HCT116 (cell line): ENCODE results near the gene HDGF. TPM values are rescaled to one million over a fixed set of nuclear protein-coding genes. Genes with fewer than 3 reads are reported as not detected.
A peak's percentile ranks its signal among the peaks of the same experiment; 100 is the strongest.

ENCODE experiments used
- ATAC-seq: fragments of 200-7000 bp; cut with Tn5 transposase; 2 replicates; pipeline ENCODE4 v1.9.1; 2020; ENCODE audit warnings: mild to moderate bottlenecking, moderate library complexity
- BruUV-seq: library from RNA; stranded (reverse); fragments of 400-500 nt; replicated peaks from 2 replicates; lab custom pipeline; 2021; lab: Mats Ljungman, UMichigan
- CTCF ChIA-PET: fragments of 300-600 bp; sonication (Branson Sonifier 250); formaldehyde crosslinking; loops from one replicate; lab custom pipeline; 2021; ENCODE audit warnings: antibody characterized with exemption; lab: Charles Lee
- POLR2A ChIA-PET: fragments of 300-600, 350-600 bp; sonication (Branson Sonifier 250); formaldehyde crosslinking; loops from one replicate; lab custom pipeline; 2021; ENCODE audit warnings: antibody characterized with exemption; lab: Charles Lee
- RAD21 ChIA-PET, 2 experiments: fragments of 300-600 bp; sonication (Branson Sonifier 250); formaldehyde crosslinking; loops; one replicate each; lab custom pipeline; 2023; ENCODE audit warnings: low total read pairs in 2 of 2; ENCODE audit not compliant: uncharacterized antibody in 2 of 2, unreplicated experiment in 2 of 2, low non-redundant PET in 1 of 2; lab: Charles Lee
- DNase-seq: peaks from one replicate; pipeline ENCODE4 v3.0.0-alpha.2; 2010; ENCODE audit warnings: low read depth, low spot score
- H2AFZ ChIP-seq: fragments of 200-600 bp; shearing (Covaris generic), sonication (generic); 2 replicates; pipeline ENCODE4 v1.6.1; 2017; ENCODE audit warnings: low read depth, mixed run types, mixed read lengths, antibody characterized with exemption, low read length; ENCODE audit not compliant: poor library complexity, severe bottlenecking
- H3K27ac ChIP-seq: 2 replicates; pipeline ENCODE4 v1.5.1; 2012; ENCODE audit warnings: low read depth, low read length
- H3K27me3 ChIP-seq: fragments of 200-600 bp; sonication (generic); 2 replicates; pipeline ENCODE4 v1.6.1; 2016; ENCODE audit warnings: mixed run types, low read length, mixed read lengths; ENCODE audit not compliant: insufficient read depth
- H3K36me3 ChIP-seq, 2 experiments: fragments of 200-500 bp in 1 of 2; fragments of 200-600 bp in 1 of 2; sonication (Bioruptor generic) in 1 of 2; sonication (generic) in 1 of 2; 2 replicates each; pipeline versions ENCODE4 v1.5.1 to v1.6.1; 2014 to 2016; ENCODE audit warnings: low read length in 2 of 2, inconsistent platforms in 1 of 2, mixed read lengths in 1 of 2, mixed run types in 1 of 2; ENCODE audit not compliant: insufficient read depth in 2 of 2, control insufficient read depth in 1 of 2
- H3K4me1 ChIP-seq, 2 experiments: fragments of 200-600 bp in 1 of 2; sonication (generic) in 1 of 2; 2 replicates each; pipeline versions ENCODE4 v1.5.1 to v1.6.1; 2012 to 2017; ENCODE audit warnings: low read length in 2 of 2, inconsistent platforms in 1 of 2, mild to moderate bottlenecking in 1 of 2, mixed read lengths in 1 of 2, mixed run types in 1 of 2, moderate library complexity in 1 of 2; ENCODE audit not compliant: insufficient read depth in 2 of 2, control insufficient read depth in 1 of 2
- H3K4me2 ChIP-seq: fragments of 200-600 bp; sonication (generic); 2 replicates; pipeline ENCODE4 v1.6.1; 2017; ENCODE audit warnings: mixed run types, low read length, mixed read lengths
- H3K4me3 ChIP-seq, 2 experiments: fragments of 200-600 bp in 1 of 2; sonication (generic) in 1 of 2; replicated peaks in 1 of 2; 2 replicates each; pipeline ENCODE4 v1.5.1; 2011 to 2016; ENCODE audit warnings: low read length in 2 of 2, control low read depth in 1 of 2, low read depth in 1 of 2, mild to moderate bottlenecking in 1 of 2, mixed read lengths in 1 of 2, mixed run types in 1 of 2
- H3K79me2 ChIP-seq: fragments of 200-600 bp; sonication (generic); 2 replicates; pipeline ENCODE4 v1.6.1; 2017; ENCODE audit warnings: mild to moderate bottlenecking, mixed run types, low read length, moderate library complexity, mixed read lengths; ENCODE audit not compliant: insufficient read depth
- H3K9ac ChIP-seq: fragments of 200-600 bp; sonication (generic); 2 replicates; pipeline ENCODE4 v1.6.1; 2016; ENCODE audit warnings: low read length, mixed read lengths
- H3K9me2 ChIP-seq: fragments of 200-600 bp; sonication (generic), shearing (Covaris generic); 2 replicates; pipeline ENCODE4 v1.6.1; 2017; ENCODE audit warnings: mixed run types, mild to moderate bottlenecking, moderate library complexity; ENCODE audit not compliant: insufficient read depth
- H3K9me3 ChIP-seq, 2 experiments: fragments of 200-500 bp in 1 of 2; fragments of 200-600 bp in 1 of 2; sonication (Bioruptor generic) in 1 of 2; sonication (generic) in 1 of 2; 2 replicates each; pipeline ENCODE4 v1.6.1; 2014 to 2017; ENCODE audit warnings: low read length in 2 of 2, mixed read lengths in 2 of 2, inconsistent platforms in 1 of 2, low read depth in 1 of 2, mild to moderate bottlenecking in 1 of 2, mixed run types in 1 of 2, moderate library complexity in 1 of 2; ENCODE audit not compliant: control insufficient read depth in 1 of 2, insufficient read depth in 1 of 2
- H4K20me1 ChIP-seq: fragments of 200-600 bp; sonication (generic), shearing (Covaris generic); 2 replicates; pipeline ENCODE4 v1.6.1; 2017; ENCODE audit warnings: mixed run types, mild to moderate bottlenecking, moderate library complexity; ENCODE audit not compliant: insufficient read depth
- JUND ChIP-seq: IDR thresholded peaks from 2 replicates; pipeline ENCODE4 v1.6.1; 2012
- RAD21 ChIP-seq: IDR thresholded peaks from 2 replicates; pipeline ENCODE4 v1.6.1; 2012; ENCODE audit warnings: low read depth, mild to moderate bottlenecking
- intact Hi-C: fragments of 100-400 bp; cut with micrococcal nuclease; formaldehyde crosslinking; loops from 2 replicates; pipeline ENCODE4 v1.10.0; 2022
- total RNA-seq: library from RNA; stranded (reverse); gene quantifications from one replicate; pipeline ENCODE4 v1.2.1, GENCODE V29; 2021; ENCODE audit not compliant: unreplicated experiment
- TF ChIP-seq, protein P1 (sequence below), 3 experiments: fragments of 200-600 bp in 1 of 3; sonication (generic) in 1 of 3; IDR thresholded peaks in 2 of 3; conservative IDR thresholded peaks in 1 of 3; 2 replicates each; pipeline ENCODE4 v1.5.1; 2012 to 2017; ENCODE audit warnings: low read depth in 2 of 3, low read length in 2 of 3, antibody characterized with exemption in 1 of 3, borderline replicate concordance in 1 of 3, control low read depth in 1 of 3, mild to moderate bottlenecking in 1 of 3, mixed read lengths in 1 of 3, mixed run types in 1 of 3, moderate library complexity in 1 of 3; ENCODE audit not compliant: insufficient read depth in 1 of 3

The HDGF gene
- total RNA-seq, 1 experiment from 2014 or later = 304 TPM

DNA sequence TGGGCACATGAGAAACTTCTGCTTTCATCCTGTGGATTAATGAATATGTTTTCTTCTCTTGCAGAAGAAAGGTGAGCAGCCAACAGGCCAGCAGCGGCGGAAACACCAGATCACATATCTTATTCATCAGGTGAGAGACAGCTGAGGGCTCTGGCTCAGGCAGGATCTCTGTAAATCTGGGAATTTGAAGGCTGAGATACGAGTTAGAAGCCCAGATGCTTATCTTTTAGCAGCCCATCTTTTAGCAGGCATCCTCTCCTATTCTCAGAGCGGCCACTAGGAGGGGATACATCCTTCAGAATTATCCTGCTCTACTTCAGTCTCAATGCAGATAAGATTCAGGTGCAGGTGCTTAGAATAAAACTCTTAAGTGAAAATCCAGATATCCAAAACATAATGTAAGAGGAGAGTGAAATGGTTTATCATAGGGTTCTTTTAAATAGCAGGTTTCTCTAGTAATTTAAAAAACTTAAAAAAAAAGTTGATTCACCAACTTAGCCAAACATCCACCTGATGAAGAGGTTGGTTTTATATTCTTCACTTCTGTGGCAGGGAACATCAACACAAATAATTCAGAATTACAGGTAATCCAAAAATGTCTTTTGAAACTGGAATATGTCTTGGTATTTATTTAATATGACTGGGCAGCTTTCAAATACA, 45.9 kb upstream of the HDGF start:
- Histone ChIP-seq H3K9ac (no peak overlapping the region), H3K4me3 (no peak overlapping the region), H3K36me3 (peaks cover 61 to 63% of the 10 kb centered on the region in 2 experiments), H3K79me2 (no peaks in the 10 kb centered on the region; the same call in 1 of the 2 replicates), H3K27ac (no peak overlapping the region), H3K9me3 (no peaks in the 10 kb centered on the region), H2AFZ (no peak overlapping the region), H3K4me1 (peaks cover 2 to 8% of the 10 kb centered on the region in 2 experiments; a peak in 2 of 4 replicates), H4K20me1 (0 out of 2 replicates have a peak, but pooled peaks cover 4% of the 10 kb centered on the region), H3K27me3 (no peaks in the 10 kb centered on the region), H3K9me2 (no peaks in the 10 kb centered on the region), H3K4me2 (no peak overlapping the region)
- intact Hi-C loops = loop anchor here (1.0 to 5.0 kb wide), 3 partner anchors 63 to 130 kb away; partner anchors contain the start of gene NTRK1
- DNase-seq (peak; percentile 33), ATAC-seq (peak; percentile 84)
- RAD21 ChIA-PET = interaction anchor here in 1 of 2 experiments (0.6 kb wide), 1 partner anchor 92 kb away, joined by 3 read pairs; no protein-coding TSS in a partner anchor
- CTCF ChIA-PET = interaction anchor here (1.1 to 1.5 kb wide), 2 partner anchors 63 to 130 kb away, joined by 3 to 6 read pairs; partner anchors contain the start of gene NTRK1
- no TSS peak for BruUV-seq
- POLR2A ChIA-PET = no interaction called here
- TF ChIP-seq, protein P1, sequence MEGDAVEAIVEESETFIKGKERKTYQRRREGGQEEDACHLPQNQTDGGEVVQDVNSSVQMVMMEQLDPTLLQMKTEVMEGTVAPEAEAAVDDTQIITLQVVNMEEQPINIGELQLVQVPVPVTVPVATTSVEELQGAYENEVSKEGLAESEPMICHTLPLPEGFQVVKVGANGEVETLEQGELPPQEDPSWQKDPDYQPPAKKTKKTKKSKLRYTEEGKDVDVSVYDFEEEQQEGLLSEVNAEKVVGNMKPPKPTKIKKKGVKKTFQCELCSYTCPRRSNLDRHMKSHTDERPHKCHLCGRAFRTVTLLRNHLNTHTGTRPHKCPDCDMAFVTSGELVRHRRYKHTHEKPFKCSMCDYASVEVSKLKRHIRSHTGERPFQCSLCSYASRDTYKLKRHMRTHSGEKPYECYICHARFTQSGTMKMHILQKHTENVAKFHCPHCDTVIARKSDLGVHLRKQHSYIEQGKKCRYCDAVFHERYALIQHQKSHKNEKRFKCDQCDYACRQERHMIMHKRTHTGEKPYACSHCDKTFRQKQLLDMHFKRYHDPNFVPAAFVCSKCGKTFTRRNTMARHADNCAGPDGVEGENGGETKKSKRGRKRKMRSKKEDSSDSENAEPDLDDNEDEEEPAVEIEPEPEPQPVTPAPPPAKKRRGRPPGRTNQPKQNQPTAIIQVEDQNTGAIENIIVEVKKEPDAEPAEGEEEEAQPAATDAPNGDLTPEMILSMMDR (IDR thresholded peaks at IDR 0.05 in 2 of 3, conservative IDR thresholded peaks at IDR 0.05 in 1 of 3; ENCODE audit: borderline replicate concordance in 1 of 3, insufficient read depth in 1 of 3, low read depth in 2 of 3, low read length in 2 of 3) = peak; percentile 65 to 91 (median 82); a peak in 5 of 6 replicates
- TF ChIP-seq JUND (no peak), RAD21 (peak; percentile 74)
